Coronary artery (tissue), 2 donors: ENCODE data around the gene OXNAD1.

ENCODE experiments used
- DNase-seq: peaks from one replicate; pipeline ENCODE4 v3.0.0-alpha.2; 2017; ENCODE audit warnings: low spot score
- H3K27ac ChIP-seq, 2 donors: fragments of 200-600 bp; sonication (generic); one replicate each; pipeline ENCODE4 v1.5.1; 2016 to 2019
- H3K4me3 ChIP-seq: fragments of 200-600 bp; sonication (generic); 2 replicates; pipeline ENCODE4 v1.5.1; 2016; ENCODE audit warnings: mild to moderate bottlenecking, moderate library complexity
- CTCF ChIP-seq: fragments of 200-600 bp; sonication (generic); IDR thresholded peaks from one replicate; pipeline ENCODE4 v1.5.1; 2019; ENCODE audit warnings: antibody characterized with exemption

OXNAD1 gene

DNA sequence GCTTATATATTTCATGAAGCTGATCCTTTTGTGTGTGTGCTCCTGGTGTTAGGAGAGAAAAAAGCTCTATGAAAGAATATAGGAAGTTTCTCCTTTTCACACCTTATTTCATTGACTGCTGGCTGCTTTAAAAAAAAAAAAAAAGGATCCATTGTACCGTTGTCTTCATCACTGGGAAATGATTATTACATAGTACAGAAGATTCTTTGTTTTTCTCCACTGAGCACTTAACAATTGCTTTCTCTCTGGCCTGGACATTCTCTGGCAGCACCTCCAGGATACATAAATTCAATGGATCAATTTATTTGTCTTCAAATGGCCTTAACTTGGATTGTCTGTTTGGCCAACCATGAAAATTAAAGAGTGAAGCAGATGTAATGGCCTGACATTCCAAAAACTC is 37.4 kb upstream of the OXNAD1 start:
- no peak for DNase-seq
- Histone ChIP-seq H3K4me3 (no peak overlapping the region), H3K27ac (no peak overlapping the region)
- TF ChIP-seq CTCF, result no peak

DNA sequence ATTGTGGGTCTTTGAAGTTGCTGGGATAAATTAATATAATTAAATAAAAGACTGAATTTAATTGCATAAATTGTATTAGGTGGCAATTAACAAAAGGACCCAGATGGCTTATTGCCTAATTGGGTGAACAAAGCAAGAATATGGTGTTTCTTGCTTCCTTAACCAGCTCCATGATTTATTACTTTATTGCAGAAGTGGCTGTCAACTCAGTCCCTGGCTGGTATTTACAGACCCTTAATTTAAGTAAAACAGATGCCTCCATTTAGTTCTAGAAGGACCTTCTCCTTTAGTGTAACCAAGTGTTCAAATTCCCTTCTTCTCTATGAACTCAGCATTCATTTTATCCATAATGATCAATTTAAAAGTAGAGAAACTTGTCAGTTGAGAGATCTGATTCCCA is 35.3 kb upstream of the OXNAD1 start:
- Histone ChIP-seq H3K4me3 (no peak overlapping the region), H3K27ac (no peak overlapping the region)
- no peak for DNase-seq
- TF ChIP-seq CTCF, result no peak

GRCh38 chr3:16231983-16232382 is 33.0 kb upstream of the OXNAD1 start:
- TF ChIP-seq CTCF, result no peak
- no peak for DNase-seq
- Histone ChIP-seq H3K4me3 (no peak overlapping the region), H3K27ac (no peak overlapping the region)

DNA sequence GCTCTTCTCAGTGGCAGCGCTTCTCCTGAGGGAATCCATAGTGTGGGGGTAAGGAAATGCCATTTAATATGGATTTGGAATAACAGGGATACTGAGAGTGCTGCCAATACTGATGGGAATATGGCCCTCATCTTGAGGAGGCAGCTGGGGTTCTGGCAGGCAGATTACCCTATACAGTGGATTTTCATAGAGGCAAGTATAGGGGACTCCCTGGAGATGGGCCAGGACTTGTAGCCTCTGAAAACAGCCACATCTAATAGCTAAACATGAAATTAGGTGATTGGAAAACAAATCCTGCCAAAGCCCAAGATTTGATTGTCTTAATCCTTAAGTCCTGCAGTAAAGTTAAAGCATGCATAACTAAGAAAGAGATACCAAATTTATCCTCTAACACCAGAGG is 31.2 kb upstream of the OXNAD1 start:
- H3K4me3 ChIP-seq, result no peak overlapping the region
- no peak for TF ChIP-seq CTCF
- H3K27ac ChIP-seq, result no peak overlapping the region
- no peak for DNase-seq

- H3K4me3 ChIP-seq, result no peak overlapping the region
- TF ChIP-seq CTCF, result no peak
- DNase-seq, result no peak
- H3K27ac ChIP-seq, result no peak overlapping the region
Measured at GRCh38 chr3:16234281-16234680, 30.7 kb upstream of the OXNAD1 start.

DNA sequence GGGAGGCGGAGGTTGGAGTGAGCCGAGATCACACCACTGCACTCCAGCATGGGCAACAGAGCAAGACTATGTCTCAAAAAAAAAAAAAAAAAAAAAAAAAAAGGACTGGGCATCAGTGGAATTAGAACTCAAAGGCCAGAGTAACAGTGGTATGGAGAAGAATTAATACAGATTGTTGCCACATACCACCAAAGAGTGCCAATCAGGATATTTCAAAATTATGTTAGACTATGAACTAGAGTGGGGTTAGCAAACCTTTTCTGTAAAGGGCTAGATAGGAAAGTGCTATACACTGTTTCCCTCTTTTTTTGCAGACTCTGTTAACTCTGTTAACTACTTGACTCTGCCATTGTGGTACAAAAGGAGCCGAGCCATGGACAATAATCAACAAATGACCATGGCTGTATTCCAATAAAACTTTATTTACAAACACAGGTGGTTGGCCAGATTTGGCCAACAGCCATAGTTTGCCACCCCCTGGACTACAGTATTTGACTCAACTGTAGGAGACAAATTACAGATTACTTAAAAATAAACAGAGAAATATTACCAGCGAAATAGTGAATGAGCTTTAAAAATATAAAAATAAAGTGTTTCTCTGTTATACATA is 28.9 kb upstream of the OXNAD1 start:
- DNase-seq, result no peak
- TF ChIP-seq CTCF, result no peak
- Histone ChIP-seq H3K4me3 (no peak overlapping the region), H3K27ac (no peak overlapping the region)

DNA sequence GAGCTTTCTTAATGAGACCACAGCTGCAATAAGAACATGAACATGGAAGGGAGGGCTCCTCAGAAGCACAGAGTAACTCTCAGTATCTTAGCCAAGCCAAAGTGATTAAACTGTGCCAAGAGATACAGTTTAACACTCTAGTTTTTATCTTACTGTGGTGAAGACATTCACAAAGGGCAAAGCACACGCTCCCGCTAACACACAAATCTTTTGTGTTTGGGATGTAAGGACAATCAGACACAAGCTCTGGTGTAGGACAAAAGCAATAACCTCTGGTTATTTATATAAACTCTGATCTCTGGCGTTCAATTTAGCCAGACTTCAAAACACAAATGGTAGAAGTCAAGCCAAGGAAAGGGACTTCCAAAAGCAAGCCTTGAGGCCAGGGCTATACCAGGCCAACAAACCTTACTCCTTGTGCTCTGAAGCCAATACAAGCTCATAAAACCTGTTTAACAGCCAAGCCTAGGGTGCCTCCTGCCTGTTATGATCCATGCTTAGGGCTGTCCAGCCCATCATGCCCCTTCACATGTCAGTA is 28.1 kb upstream of the OXNAD1 start:
- TF ChIP-seq CTCF, result no peak

More for the DNA sequence above, 28.1 kb upstream of the OXNAD1 start:
- DNase-seq, result no peak
- Histone ChIP-seq H3K27ac (peak overlapping the region in 1 of 2 donors; percentile 7), H3K4me3 (no peak overlapping the region)
